Left ventricle myocardium inferior (tissue), 1 donor: ENCODE results near the gene PPTC7. TPM values are rescaled to one million over a fixed set of nuclear protein-coding genes. Genes with fewer than 3 reads are reported as not detected.
A peak's percentile ranks its signal among the peaks of the same experiment; 100 is the strongest.

Source experiments
- DNase-seq: peaks from one replicate; pipeline ENCODE4 v3.0.0-alpha.2; 2020
- H3K27ac ChIP-seq: fragments of 200-600 bp; replicated peaks from 2 replicates; pipeline ENCODE4 v1.8.0; 2021
- H3K27me3 ChIP-seq: fragments of 200-600 bp; 2 replicates; pipeline ENCODE4 v1.8.0; 2021; ENCODE audit warnings: low read depth
- H3K36me3 ChIP-seq: fragments of 200-600 bp; 2 replicates; pipeline ENCODE4 v1.8.0; 2021
- H3K4me1 ChIP-seq: fragments of 200-600 bp; 2 replicates; pipeline ENCODE4 v1.8.0; 2021
- H3K4me3 ChIP-seq: fragments of 200-600 bp; 2 replicates; pipeline ENCODE4 v1.8.0; 2021; ENCODE audit warnings: mild to moderate bottlenecking, moderate library complexity
- H3K9me3 ChIP-seq: fragments of 200-600 bp; replicated peaks from 2 replicates; pipeline ENCODE4 v1.8.0; 2021
- CTCF ChIP-seq: fragments of 200-600 bp; IDR thresholded peaks from 2 replicates; pipeline ENCODE4 v1.8.0; 2021; ENCODE audit warnings: antibody characterized with exemption, mild to moderate bottlenecking, borderline replicate concordance
- intact Hi-C: fragments of 100-400 bp; cut with micrococcal nuclease; formaldehyde crosslinking; loops from one replicate; pipeline ENCODE4 v1.11.0; 2022
- total RNA-seq: library from RNA; stranded (reverse); fragmentation: NEBNext Ultra II Directional; extraction: Animal tissue kit (Norgen Biotek cat#: 25700); gene quantifications from one replicate; pipeline ENCODE4 v1.2.1, GENCODE V29; 2021
- donor health status: DM: no; HTN: yes; CAD: no; lungs with severe emphysema.

Gene PPTC7
- total RNA-seq, 1 donor from 2014 or later: 103 TPM

- Histone ChIP-seq H3K27ac (peak overlapping the region; percentile 87), H3K4me1 (peaks cover 84% of the 10 kb centered on the region), H3K4me3 (no peak overlapping the region), H3K9me3 (no peaks in the 10 kb centered on the region), H3K27me3 (no peaks in the 10 kb centered on the region), H3K36me3 (peaks cover 54% of the 10 kb centered on the region)
- intact Hi-C loops: no loop called here
- no peak for TF ChIP-seq CTCF
- no peak for DNase-seq
These were observed 44.1 kb downstream of the PPTC7 start for GRCh38 chr12:110538869-110539622.

GRCh38 chr12:110537605-110538409, 45.3 kb downstream of the PPTC7 start:
- H3K36me3 ChIP-seq: peaks cover 54% of the 10 kb centered on the region
- no peak overlapping the region for H3K4me3 ChIP-seq
- no peak for TF ChIP-seq CTCF
- H3K4me1 ChIP-seq: peaks cover 84% of the 10 kb centered on the region
- H3K27ac ChIP-seq: peak overlapping the region; percentile 87
- H3K27me3 ChIP-seq: no peaks in the 10 kb centered on the region
- H3K9me3 ChIP-seq: no peaks in the 10 kb centered on the region
- intact Hi-C loops: no loop called here
- DNase-seq: peak; percentile 74

GRCh38 chr12:110536834-110537604, 46.1 kb downstream of the PPTC7 start:
- Histone ChIP-seq H3K4me3 (no peak overlapping the region), H3K27me3 (no peaks in the 10 kb centered on the region), H3K9me3 (no peaks in the 10 kb centered on the region), H3K36me3 (peaks cover 51% of the 10 kb centered on the region), H3K27ac (peak overlapping the region; percentile 87), H3K4me1 (peaks cover 84% of the 10 kb centered on the region)
- intact Hi-C loops: no loop called here
- TF ChIP-seq CTCF: no peak
- no peak for DNase-seq

GRCh38 chr12:110534811-110535210, 48.3 kb downstream of the PPTC7 start:
- intact Hi-C loops: no loop called here
- Histone ChIP-seq H3K36me3 (peaks cover 52% of the 10 kb centered on the region), H3K27ac (peak overlapping the region; percentile 87), H3K9me3 (no peaks in the 10 kb centered on the region), H3K27me3 (no peaks in the 10 kb centered on the region), H3K4me1 (peaks cover 82% of the 10 kb centered on the region), H3K4me3 (no peak overlapping the region)
- no peak for TF ChIP-seq CTCF
- no peak for DNase-seq

- intact Hi-C loops: no loop called here
- H3K4me3 ChIP-seq: no peak overlapping the region
- no peak for DNase-seq
- no peak for TF ChIP-seq CTCF
- H3K36me3 ChIP-seq: peaks cover 40% of the 10 kb centered on the region
- peaks cover 76% of the 10 kb centered on the region for H3K4me1 ChIP-seq
- no peaks in the 10 kb centered on the region for H3K9me3 ChIP-seq
- no peaks in the 10 kb centered on the region for H3K27me3 ChIP-seq
- H3K27ac ChIP-seq: peak overlapping the region; percentile 87
These were observed 49.5 kb downstream of the PPTC7 start for GRCh38 chr12:110533607-110534006.
